GM18505 (cell line): Measurements from ENCODE around the gene GNAI3.

Experiments
- ATAC-seq: cut with Tn5 transposase; IDR thresholded peaks from one replicate; pipeline ENCODE4 v1.9.1; 2021; ENCODE audit not compliant: unreplicated experiment
- POLR2A ChIP-seq: IDR thresholded peaks from 4 replicates; pipeline ENCODE4 v1.6.1; 2011; ENCODE audit warnings: borderline replicate concordance; ENCODE audit not compliant: insufficient read depth, insufficient read length; ENCODE audit errors: extremely low read depth

GNAI3 gene

GRCh38 chr1:109641861-109642260, 93.4 kb downstream of the GNAI3 start:
- TF ChIP-seq POLR2A, result no peak
- no peak for ATAC-seq

GRCh38 chr1:109642626-109643025, 94.2 kb downstream of the GNAI3 start:
- no peak for TF ChIP-seq POLR2A
- ATAC-seq, result no peak

GRCh38 chr1:109643385-109644230, 95.2 kb downstream of the GNAI3 start:
- no peak for TF ChIP-seq POLR2A

GRCh38 chr1:109644670-109645069, 96.3 kb downstream of the GNAI3 start:
- no peak for ATAC-seq
- TF ChIP-seq POLR2A, result no peak

More at GRCh38 chr1:109643385-109644230, 95.2 kb downstream of the GNAI3 start:
- ATAC-seq, result peak; percentile 89

GRCh38 chr1:109649491-109649914, 101.1 kb downstream of the GNAI3 start:
- ATAC-seq, result no peak
- no peak for TF ChIP-seq POLR2A

- ATAC-seq, result no peak
- no peak for TF ChIP-seq POLR2A
Measured at GRCh38 chr1:109650609-109651008, 102.2 kb downstream of the GNAI3 start.

GRCh38 chr1:109652402-109652801, 104.0 kb downstream of the GNAI3 start:
- ATAC-seq, result no peak
- TF ChIP-seq POLR2A, result no peak

- no peak for TF ChIP-seq POLR2A
- ATAC-seq, result no peak
Measured at GRCh38 chr1:109653306-109653705, 104.9 kb downstream of the GNAI3 start.

- no peak for ATAC-seq
- no peak for TF ChIP-seq POLR2A
Measured at GRCh38 chr1:109654519-109654918, 106.1 kb downstream of the GNAI3 start.

GRCh38 chr1:109655615-109656519, 107.5 kb downstream of the GNAI3 start, which contains the start of gene GSTM4:
Gene GSTM4, plus strand, starts transcription at chr1:109656099. Its CDS starts 291 bp downstream, at chr1:109656390.
- peak; percentile 51 for TF ChIP-seq POLR2A
- ATAC-seq, result peak; percentile 92

GRCh38 chr1:109657395-109657794, 109.0 kb downstream of the GNAI3 start:
- no peak for ATAC-seq
- no peak for TF ChIP-seq POLR2A

- no peak for TF ChIP-seq POLR2A
- ATAC-seq, result no peak
Measured at GRCh38 chr1:109657970-109658369, 109.6 kb downstream of the GNAI3 start.

GRCh38 chr1:109658533-109659042, 110.2 kb downstream of the GNAI3 start:
- no peak for TF ChIP-seq POLR2A
- ATAC-seq, result no peak
